MM.1S (cell line): Measurements from ENCODE around the gene ZNF554.

Source experiments
- DNase-seq: peaks from one replicate; pipeline ENCODE4 v3.0.0-alpha.2; 2015
- H2AFZ ChIP-seq: fragments of 300-600 bp; sonication (generic); 2 replicates; pipeline ENCODE4 v1.6.0; 2016; ENCODE audit warnings: antibody characterized with exemption, low read length
- H3F3A ChIP-seq: fragments of 300-600 bp; sonication (generic); 2 replicates; pipeline ENCODE4 v1.6.1; 2016; ENCODE audit warnings: mild to moderate bottlenecking, antibody characterized with exemption, low read length, moderate library complexity, mixed read lengths; ENCODE audit not compliant: insufficient read depth
- H3K27ac ChIP-seq: fragments of 300-600 bp; sonication (generic); 2 replicates; pipeline ENCODE4 v1.5.1; 2016; ENCODE audit warnings: mild to moderate bottlenecking, low read length
- H3K27me3 ChIP-seq: fragments of 300-600 bp; sonication (generic); replicated peaks from 2 replicates; pipeline ENCODE4 v1.6.0; 2016; ENCODE audit warnings: low read length; ENCODE audit not compliant: insufficient read depth
- H3K36me3 ChIP-seq: fragments of 300-600 bp; sonication (generic); replicated peaks from 2 replicates; pipeline ENCODE4 v1.6.1; 2016; ENCODE audit warnings: mild to moderate bottlenecking, low read length, mixed read lengths; ENCODE audit not compliant: insufficient read depth
- H3K4me1 ChIP-seq: fragments of 300-600 bp; sonication (generic); 2 replicates; pipeline ENCODE4 v1.6.1; 2016; ENCODE audit warnings: low read length, mixed read lengths
- H3K4me2 ChIP-seq: fragments of 300-600 bp; sonication (generic); 2 replicates; pipeline ENCODE4 v1.6.0; 2016; ENCODE audit warnings: low read depth, low read length
- H3K4me3 ChIP-seq: fragments of 300-600 bp; sonication (generic); 2 replicates; pipeline ENCODE4 v1.5.1; 2016; ENCODE audit warnings: low read length, mixed read lengths
- H3K79me2 ChIP-seq: fragments of 300-600 bp; sonication (generic); 2 replicates; pipeline ENCODE4 v1.6.1; 2016; ENCODE audit warnings: mixed run types, low read length, mixed read lengths
- H3K9ac ChIP-seq: fragments of 300-600 bp; sonication (generic); 2 replicates; pipeline ENCODE4 v1.6.1; 2016; ENCODE audit warnings: low read length, mixed read lengths
- H3K9me2 ChIP-seq: fragments of 300-600 bp; sonication (generic); replicated peaks from 2 replicates; pipeline ENCODE4 v1.6.1; 2016; ENCODE audit warnings: mild to moderate bottlenecking, low read length, mixed read lengths; ENCODE audit not compliant: insufficient read depth
- H3K9me3 ChIP-seq: fragments of 300-600 bp; sonication (generic); replicated peaks from 2 replicates; pipeline ENCODE4 v1.6.1; 2016; ENCODE audit warnings: mild to moderate bottlenecking, low read length, mixed read lengths; ENCODE audit not compliant: insufficient read depth
- H4K20me1 ChIP-seq: fragments of 300-600 bp; sonication (generic); 2 replicates; pipeline ENCODE4 v1.6.1; 2016; ENCODE audit warnings: mild to moderate bottlenecking, low read length, moderate library complexity, mixed read lengths; ENCODE audit not compliant: insufficient read depth
- CTCF ChIP-seq: fragments of 300-600 bp; sonication (generic); IDR thresholded peaks from 2 replicates; pipeline ENCODE4 v1.5.1; 2016; ENCODE audit warnings: antibody characterized with exemption, low read length, mixed read lengths
- EZH2 ChIP-seq: fragments of 300-600 bp; sonication (generic); optimal IDR thresholded peaks from 2 replicates; pipeline ENCODE3; 2017; ENCODE audit warnings: low read depth, mild to moderate bottlenecking, antibody characterized with exemption, low read length, mixed read lengths
- EZH2phosphoT487 ChIP-seq: fragments of 300-600 bp; sonication (generic); IDR thresholded peaks from 2 replicates; pipeline ENCODE4 v1.6.1; 2018; ENCODE audit warnings: antibody characterized with exemption, low read length

The ZNF554 gene

DNA sequence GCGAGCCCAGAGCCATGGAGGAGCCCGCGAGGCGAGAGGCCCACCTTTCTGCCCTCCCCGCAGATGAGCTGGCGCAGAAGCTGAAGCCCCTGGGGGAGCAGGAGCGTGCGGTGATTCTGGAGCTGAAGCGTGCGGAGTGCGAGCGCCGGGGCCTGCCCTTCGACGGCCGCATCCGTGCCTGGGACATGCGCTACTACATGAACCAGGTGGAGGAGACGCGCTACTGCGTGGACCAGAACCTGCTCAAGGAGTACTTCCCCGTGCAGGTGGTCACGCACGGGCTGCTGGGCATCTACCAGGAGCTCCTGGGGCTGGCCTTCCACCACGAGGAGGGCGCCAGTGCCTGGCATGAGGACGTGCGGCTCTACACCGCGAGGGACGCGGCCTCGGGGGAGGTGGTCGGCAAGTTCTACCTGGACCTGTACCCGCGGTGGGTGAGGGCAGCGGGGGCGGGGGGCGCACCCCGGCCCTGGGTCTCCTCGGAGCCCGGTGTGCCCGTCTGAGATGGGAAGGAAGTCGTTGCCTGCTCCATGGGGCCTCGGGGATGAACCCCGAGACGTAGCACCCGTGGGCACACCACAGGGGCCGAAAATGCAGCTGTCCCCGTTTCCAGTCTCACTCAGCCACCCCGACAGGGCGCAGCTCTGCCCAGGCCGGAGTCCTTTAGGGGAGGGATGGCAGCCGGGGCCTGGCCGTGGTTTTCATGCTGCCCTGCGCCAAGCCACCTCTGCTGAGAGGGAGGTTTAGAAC lies 12.1 kb upstream of the ZNF554 start:
- Histone ChIP-seq H4K20me1 (no peaks in the 10 kb centered on the region), H3K4me3 (no peak overlapping the region), H2AFZ (no peak overlapping the region), H3K9me3 (no peaks in the 10 kb centered on the region), H3K27me3 (no peaks in the 10 kb centered on the region), H3F3A (no peaks in the 10 kb centered on the region), H3K36me3 (peaks cover 12% of the 10 kb centered on the region; the same call in 1 of the 2 replicates), H3K4me2 (no peak overlapping the region), H3K4me1 (no peaks in the 10 kb centered on the region), H3K9ac (no peak overlapping the region), H3K27ac (no peak overlapping the region), H3K9me2 (no peaks in the 10 kb centered on the region), H3K79me2 (no peaks in the 10 kb centered on the region)
- no peak for DNase-seq
- TF ChIP-seq EZH2phosphoT487 = no peak
- TF ChIP-seq CTCF = no peak
- TF ChIP-seq EZH2 = no peak

- no peaks in the 10 kb centered on the region for H3K9me2 ChIP-seq
- TF ChIP-seq EZH2 = no peak
- no peaks in the 10 kb centered on the region for H3K27me3 ChIP-seq
- H3K79me2 ChIP-seq = no peaks in the 10 kb centered on the region
- H3K4me1 ChIP-seq = no peaks in the 10 kb centered on the region
- H3F3A ChIP-seq = no peaks in the 10 kb centered on the region
- H3K27ac ChIP-seq = no peak overlapping the region
- H4K20me1 ChIP-seq = no peaks in the 10 kb centered on the region
- H2AFZ ChIP-seq = no peak overlapping the region
- no peak overlapping the region for H3K9ac ChIP-seq
- no peak overlapping the region for H3K4me3 ChIP-seq
- H3K36me3 ChIP-seq = peaks cover 12% of the 10 kb centered on the region; the same call in 1 of the 2 replicates
- no peak for DNase-seq
- H3K9me3 ChIP-seq = no peaks in the 10 kb centered on the region
- no peak overlapping the region for H3K4me2 ChIP-seq
Measured at GRCh38 chr19:2808129-2808941, 11.3 kb upstream of the ZNF554 start.

- Histone ChIP-seq H3K79me2 (no peaks in the 10 kb centered on the region), H3K27ac (no peak overlapping the region), H2AFZ (no peak overlapping the region), H3K4me2 (no peak overlapping the region), H3K9me3 (no peaks in the 10 kb centered on the region), H3K4me3 (no peak overlapping the region), H3K9me2 (no peaks in the 10 kb centered on the region), H3F3A (no peaks in the 10 kb centered on the region), H3K36me3 (peaks cover 12% of the 10 kb centered on the region; the same call in 1 of the 2 replicates), H3K9ac (no peak overlapping the region), H4K20me1 (no peaks in the 10 kb centered on the region), H3K4me1 (no peaks in the 10 kb centered on the region), H3K27me3 (no peaks in the 10 kb centered on the region)
- no peak for TF ChIP-seq EZH2phosphoT487
- TF ChIP-seq EZH2 = no peak
- no peak for TF ChIP-seq CTCF
- DNase-seq = no peak
Measured at GRCh38 chr19:2809387-2810140, 10.1 kb upstream of the ZNF554 start.
